ENCODE data around the gene FAM221B.

Gene FAM221B

DNA sequence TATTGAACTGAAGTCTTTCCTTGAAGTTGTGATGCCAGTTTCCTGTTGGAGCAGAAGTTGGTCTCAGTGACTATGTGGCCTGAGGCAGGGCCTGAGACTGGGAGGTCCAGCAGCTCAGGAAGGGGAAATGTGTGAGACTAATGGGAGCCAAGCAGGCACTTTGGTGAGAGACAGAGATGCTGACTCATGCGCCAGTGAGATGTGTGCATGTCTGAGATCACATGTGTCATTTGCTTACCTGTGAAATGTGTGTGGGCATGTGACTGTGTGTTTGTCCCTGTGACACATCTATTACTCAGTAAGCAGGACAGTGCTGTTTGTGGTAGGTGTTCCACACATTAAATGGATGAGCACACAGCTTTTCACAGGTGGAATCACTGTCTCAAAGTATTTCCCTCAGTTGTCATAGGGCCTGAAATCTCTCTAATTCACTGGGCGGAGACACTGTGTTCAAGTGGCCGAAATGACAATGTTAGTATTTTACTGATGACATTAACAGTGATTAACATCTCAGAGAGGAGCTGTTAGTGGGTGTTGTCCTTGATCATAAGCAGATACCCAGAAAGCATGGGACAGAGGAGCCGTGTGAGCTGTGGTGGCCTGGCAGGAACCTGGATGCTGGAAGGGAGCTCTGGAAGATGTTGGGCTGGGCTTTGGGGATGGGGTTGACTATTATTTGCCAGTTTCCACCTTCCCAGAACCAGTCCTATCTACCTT lies 29.7 kb downstream of the FAM221B start:
- Histone ChIP-seq H4K20me1 (ENCODE audit: low read depth, low read length) (no peaks in the 10 kb centered on the region), H3K9ac (ENCODE audit: low read length) (no peak overlapping the region), H2AFZ (ENCODE audit: low read depth, low read length, severe bottlenecking) (no peak overlapping the region), H3K36me3 (ENCODE audit: low read length) (no peaks in the 10 kb centered on the region), H3K9me2 (replicated peaks; ENCODE audit: insufficient read depth, low read length) (no peaks in the 10 kb centered on the region), H3K27me3 (ENCODE audit: low read length) (no peaks in the 10 kb centered on the region), H3K4me2 (ENCODE audit: low read depth, low read length, poor library complexity, severe bottlenecking) (no peak overlapping the region), H3K9me3 (ENCODE audit: insufficient read depth, low read length) (no peaks in the 10 kb centered on the region), H3F3A (ENCODE audit: insufficient read depth) (no peaks in the 10 kb centered on the region), H3K79me2 (ENCODE audit: insufficient read depth, low read length) (no peaks in the 10 kb centered on the region), H3K27ac (ENCODE audit: low read depth, low read length) (no peak overlapping the region), H3K4me3 (ENCODE audit: insufficient read depth, low read length, poor library complexity, severe bottlenecking) (no peak overlapping the region)
- TF ChIP-seq, protein P1, sequence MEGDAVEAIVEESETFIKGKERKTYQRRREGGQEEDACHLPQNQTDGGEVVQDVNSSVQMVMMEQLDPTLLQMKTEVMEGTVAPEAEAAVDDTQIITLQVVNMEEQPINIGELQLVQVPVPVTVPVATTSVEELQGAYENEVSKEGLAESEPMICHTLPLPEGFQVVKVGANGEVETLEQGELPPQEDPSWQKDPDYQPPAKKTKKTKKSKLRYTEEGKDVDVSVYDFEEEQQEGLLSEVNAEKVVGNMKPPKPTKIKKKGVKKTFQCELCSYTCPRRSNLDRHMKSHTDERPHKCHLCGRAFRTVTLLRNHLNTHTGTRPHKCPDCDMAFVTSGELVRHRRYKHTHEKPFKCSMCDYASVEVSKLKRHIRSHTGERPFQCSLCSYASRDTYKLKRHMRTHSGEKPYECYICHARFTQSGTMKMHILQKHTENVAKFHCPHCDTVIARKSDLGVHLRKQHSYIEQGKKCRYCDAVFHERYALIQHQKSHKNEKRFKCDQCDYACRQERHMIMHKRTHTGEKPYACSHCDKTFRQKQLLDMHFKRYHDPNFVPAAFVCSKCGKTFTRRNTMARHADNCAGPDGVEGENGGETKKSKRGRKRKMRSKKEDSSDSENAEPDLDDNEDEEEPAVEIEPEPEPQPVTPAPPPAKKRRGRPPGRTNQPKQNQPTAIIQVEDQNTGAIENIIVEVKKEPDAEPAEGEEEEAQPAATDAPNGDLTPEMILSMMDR (IDR thresholded peaks at IDR 0.05; ENCODE audit: insufficient read depth, low read length, poor library complexity, severe bottlenecking), result no peak
- TF ChIP-seq EZH2phosphoT487 (conservative IDR thresholded peaks at IDR 0.05; ENCODE audit: low read length), result no peak

DNA sequence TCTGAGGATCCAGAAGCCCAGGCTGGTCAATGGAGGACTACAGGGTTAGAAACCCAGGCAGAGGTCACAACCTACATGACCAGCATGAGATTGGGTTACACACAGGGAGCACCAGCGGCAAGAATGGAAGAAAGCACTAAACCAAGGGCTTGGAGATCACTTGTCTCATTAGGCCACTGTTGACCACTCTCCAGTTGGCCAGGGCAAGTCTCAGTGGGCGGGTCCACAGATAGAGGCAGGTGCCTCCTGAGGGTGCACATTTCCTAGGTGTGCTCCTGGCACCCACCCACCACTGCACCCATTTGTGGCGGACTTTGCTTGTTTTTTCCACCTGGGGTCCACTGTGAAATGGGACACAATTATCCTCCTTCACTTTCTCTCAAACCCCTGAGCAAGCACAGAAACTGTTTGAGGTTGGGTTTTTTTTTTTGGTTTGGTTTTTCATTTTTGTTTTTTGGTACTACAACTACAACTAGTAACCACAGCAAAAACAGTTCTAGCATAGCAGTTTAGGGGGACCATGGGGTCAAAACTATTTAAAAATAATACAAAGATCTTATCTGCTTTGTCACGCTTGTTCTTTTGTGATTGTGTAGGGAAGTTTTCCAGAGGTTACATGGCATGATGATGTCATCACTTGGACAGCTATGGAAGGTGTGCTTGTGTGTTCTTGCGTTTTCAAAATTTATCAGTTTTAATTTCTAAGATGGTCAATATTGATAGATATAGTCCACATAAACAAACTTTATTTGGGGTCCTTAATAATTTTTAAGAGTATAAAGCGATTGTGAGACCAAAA lies 31.0 kb downstream of the FAM221B start:
- no peak for TF ChIP-seq EZH2phosphoT487 (conservative IDR thresholded peaks at IDR 0.05; ENCODE audit: low read length)
- TF ChIP-seq, protein P1 (IDR thresholded peaks at IDR 0.05; ENCODE audit: insufficient read depth, low read length, poor library complexity, severe bottlenecking), result no peak
- H3K79me2 ChIP-seq (ENCODE audit: insufficient read depth, low read length), result no peaks in the 10 kb centered on the region
- H3F3A ChIP-seq (ENCODE audit: insufficient read depth), result no peaks in the 10 kb centered on the region
- H3K36me3 ChIP-seq (ENCODE audit: low read length), result no peaks in the 10 kb centered on the region
- no peaks in the 10 kb centered on the region for H4K20me1 ChIP-seq (ENCODE audit: low read depth, low read length)
- H3K4me3 ChIP-seq (ENCODE audit: insufficient read depth, low read length, poor library complexity, severe bottlenecking), result no peak overlapping the region
- H3K4me2 ChIP-seq (ENCODE audit: low read depth, low read length, poor library complexity, severe bottlenecking), result no peak overlapping the region
- H3K27ac ChIP-seq (ENCODE audit: low read depth, low read length), result no peak overlapping the region
- no peaks in the 10 kb centered on the region for H3K9me3 ChIP-seq (ENCODE audit: insufficient read depth, low read length)
- no peak overlapping the region for H2AFZ ChIP-seq (ENCODE audit: low read depth, low read length, severe bottlenecking)
- no peak overlapping the region for H3K9ac ChIP-seq (ENCODE audit: low read length)
- no peaks in the 10 kb centered on the region for H3K27me3 ChIP-seq (ENCODE audit: low read length)
- no peaks in the 10 kb centered on the region for H3K9me2 ChIP-seq (replicated peaks; ENCODE audit: insufficient read depth, low read length)

DNA sequence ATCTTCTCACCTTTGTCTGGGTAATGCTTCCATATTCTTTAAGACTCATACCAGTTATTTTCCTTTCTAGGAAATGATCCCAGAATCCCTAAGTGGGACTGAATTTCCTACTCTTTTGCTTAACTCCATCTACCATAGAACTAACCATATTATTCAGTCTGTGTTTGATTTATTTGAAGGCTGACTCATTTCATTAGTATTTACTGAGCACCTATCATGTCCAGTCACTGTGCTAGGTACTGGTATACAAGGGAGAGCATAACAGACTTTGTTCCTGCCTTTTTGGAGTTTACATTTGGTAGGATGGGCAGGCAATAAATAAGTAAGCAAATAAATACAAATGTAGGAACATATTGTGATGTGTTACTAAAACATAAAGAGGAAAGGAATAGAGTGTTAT lies 32.8 kb downstream of the FAM221B start:
- TF ChIP-seq EZH2phosphoT487 (conservative IDR thresholded peaks at IDR 0.05; ENCODE audit: low read length), result no peak
- TF ChIP-seq, protein P1 (IDR thresholded peaks at IDR 0.05; ENCODE audit: insufficient read depth, low read length, poor library complexity, severe bottlenecking), result no peak
- H3K27ac ChIP-seq (ENCODE audit: low read depth, low read length), result no peak overlapping the region

More for the DNA sequence above, 32.8 kb downstream of the FAM221B start:
- no peaks in the 10 kb centered on the region for H3K27me3 ChIP-seq (ENCODE audit: low read length)
- no peak overlapping the region for H3K4me3 ChIP-seq (ENCODE audit: insufficient read depth, low read length, poor library complexity, severe bottlenecking)
- H3K4me2 ChIP-seq (ENCODE audit: low read depth, low read length, poor library complexity, severe bottlenecking), result no peak overlapping the region
- no peaks in the 10 kb centered on the region for H3K9me3 ChIP-seq (ENCODE audit: insufficient read depth, low read length)
- H3K36me3 ChIP-seq (ENCODE audit: low read length), result no peaks in the 10 kb centered on the region
- no peak overlapping the region for H3K9ac ChIP-seq (ENCODE audit: low read length)
- no peaks in the 10 kb centered on the region for H3F3A ChIP-seq (ENCODE audit: insufficient read depth)
- H4K20me1 ChIP-seq (ENCODE audit: low read depth, low read length), result no peaks in the 10 kb centered on the region
- no peak overlapping the region for H2AFZ ChIP-seq (ENCODE audit: low read depth, low read length, severe bottlenecking)
- H3K9me2 ChIP-seq (replicated peaks; ENCODE audit: insufficient read depth, low read length), result no peaks in the 10 kb centered on the region
- H3K79me2 ChIP-seq (ENCODE audit: insufficient read depth, low read length), result no peaks in the 10 kb centered on the region
